AG04449 (cell line): Measurements from ENCODE around the gene MLLT1.

Source experiments
- CTCF ChIA-PET: fragments of 350-600 bp; formaldehyde crosslinking; extraction: SDS; loops from one replicate; lab custom pipeline; 2021; ENCODE audit warnings: antibody characterized with exemption; lab: Yijun Ruan, JAX
- POLR2A ChIA-PET: fragments of 400-600, 350-600 bp; formaldehyde crosslinking; extraction: SDS; loops from one replicate; lab custom pipeline; 2020; ENCODE audit warnings: antibody characterized with exemption, inconsistent platforms; lab: Yijun Ruan, JAX
- DNase-seq: peaks from one replicate; pipeline ENCODE4 v3.0.0-alpha.2; 2010; ENCODE audit warnings: low read depth, low spot score
- H3K4me3 ChIP-seq: 2 replicates; pipeline ENCODE4 v1.5.1; 2011; ENCODE audit warnings: low read depth, mild to moderate bottlenecking, control low read depth, low read length
- TF ChIP-seq, protein P1 (sequence below): IDR thresholded peaks from one replicate; pipeline ENCODE4 v1.5.1; 2011; ENCODE audit warnings: mild to moderate bottlenecking, moderate library complexity, low read length, control low read depth, inconsistent platforms; ENCODE audit not compliant: insufficient read depth; ENCODE audit errors: missing control alignments

Gene MLLT1

GRCh38 chr19:6279931-6280591 is at the start of gene MLLT1:
Gene MLLT1 (minus strand): TSS chr19:6279975. CDS start chr19:6279784, 191 bp downstream.
- H3K4me3 ChIP-seq, result peak within 1 kb of the TSS; percentile 78
- peak; percentile 74 for DNase-seq
- ChIA-PET POLR2A (no interaction called here), CTCF (interaction anchor here (0.7 to 1.0 kb wide), 4 partner anchors 8 to 152 kb away, joined by 3 read pairs; no protein-coding TSS in a partner anchor)
- TF ChIP-seq, protein P1, sequence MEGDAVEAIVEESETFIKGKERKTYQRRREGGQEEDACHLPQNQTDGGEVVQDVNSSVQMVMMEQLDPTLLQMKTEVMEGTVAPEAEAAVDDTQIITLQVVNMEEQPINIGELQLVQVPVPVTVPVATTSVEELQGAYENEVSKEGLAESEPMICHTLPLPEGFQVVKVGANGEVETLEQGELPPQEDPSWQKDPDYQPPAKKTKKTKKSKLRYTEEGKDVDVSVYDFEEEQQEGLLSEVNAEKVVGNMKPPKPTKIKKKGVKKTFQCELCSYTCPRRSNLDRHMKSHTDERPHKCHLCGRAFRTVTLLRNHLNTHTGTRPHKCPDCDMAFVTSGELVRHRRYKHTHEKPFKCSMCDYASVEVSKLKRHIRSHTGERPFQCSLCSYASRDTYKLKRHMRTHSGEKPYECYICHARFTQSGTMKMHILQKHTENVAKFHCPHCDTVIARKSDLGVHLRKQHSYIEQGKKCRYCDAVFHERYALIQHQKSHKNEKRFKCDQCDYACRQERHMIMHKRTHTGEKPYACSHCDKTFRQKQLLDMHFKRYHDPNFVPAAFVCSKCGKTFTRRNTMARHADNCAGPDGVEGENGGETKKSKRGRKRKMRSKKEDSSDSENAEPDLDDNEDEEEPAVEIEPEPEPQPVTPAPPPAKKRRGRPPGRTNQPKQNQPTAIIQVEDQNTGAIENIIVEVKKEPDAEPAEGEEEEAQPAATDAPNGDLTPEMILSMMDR, result peak; percentile 58

DNA sequence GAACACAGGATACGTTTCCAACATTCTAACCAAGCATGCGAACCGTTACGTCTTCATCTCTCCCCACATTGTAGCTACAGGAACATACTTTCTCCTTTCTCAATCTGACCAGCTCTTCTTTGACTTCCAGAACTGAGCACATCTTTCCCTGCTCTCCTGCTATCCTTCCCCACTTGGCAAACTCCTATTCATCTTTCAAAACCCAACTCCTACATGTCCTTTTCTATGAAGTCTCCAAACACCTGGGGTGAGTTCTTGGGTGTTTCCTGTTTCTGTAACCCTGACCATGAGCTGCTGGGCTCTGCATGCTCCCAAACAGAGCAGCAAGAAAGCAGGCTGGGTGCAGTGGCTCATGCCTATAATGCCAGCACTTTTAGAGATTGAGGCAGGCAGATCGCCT is 47.0 kb upstream of the MLLT1 start:
- TF ChIP-seq, protein P1, result no peak

GRCh38 chr19:6325614-6326013 is 45.8 kb upstream of the MLLT1 start:
- CTCF ChIA-PET, result no interaction called here
- POLR2A ChIA-PET, result no interaction called here
- DNase-seq, result no peak
- TF ChIP-seq, protein P1, result no peak
- H3K4me3 ChIP-seq, result no peak overlapping the region

More for the DNA sequence above, 47.0 kb upstream of the MLLT1 start:
- ChIA-PET POLR2A (no interaction called here), CTCF (no interaction called here)
- H3K4me3 ChIP-seq, result no peak overlapping the region
- DNase-seq, result no peak

GRCh38 chr19:6324757-6325156 is 45.0 kb upstream of the MLLT1 start:
- ChIA-PET CTCF (no interaction called here), POLR2A (interaction anchor here (0.7 kb wide), 1 partner anchor 54 kb away, joined by 4 read pairs; no protein-coding TSS in a partner anchor)
- no peak overlapping the region for H3K4me3 ChIP-seq
- DNase-seq, result no peak
- TF ChIP-seq, protein P1, result no peak

DNA sequence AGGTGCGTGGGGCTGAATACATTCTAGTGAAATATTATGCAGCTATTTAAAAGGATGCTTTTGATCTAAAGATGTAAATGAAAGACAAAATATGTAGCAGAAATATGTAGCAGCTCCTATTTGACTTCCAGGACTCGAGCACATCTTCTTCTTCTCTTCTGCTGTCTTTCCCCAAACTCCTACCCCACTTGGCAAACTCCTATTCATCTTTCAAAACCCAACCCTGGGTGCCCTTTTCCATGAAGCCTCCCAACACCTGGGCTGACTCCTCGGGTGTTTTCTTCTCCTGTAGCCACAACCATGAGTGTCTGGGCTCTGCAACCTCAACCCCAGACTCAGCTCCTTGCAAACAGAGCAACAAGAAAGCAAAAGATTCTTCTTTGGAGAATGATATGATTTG is 42.5 kb upstream of the MLLT1 start:
- TF ChIP-seq, protein P1, result no peak
- POLR2A ChIA-PET, result no interaction called here
- CTCF ChIA-PET, result interaction anchor here (0.9 to 1.8 kb wide), 2 partner anchors 196 to 541 kb away, joined by 3 read pairs; no protein-coding TSS in a partner anchor
- DNase-seq, result no peak
- H3K4me3 ChIP-seq, result no peak overlapping the region

DNA sequence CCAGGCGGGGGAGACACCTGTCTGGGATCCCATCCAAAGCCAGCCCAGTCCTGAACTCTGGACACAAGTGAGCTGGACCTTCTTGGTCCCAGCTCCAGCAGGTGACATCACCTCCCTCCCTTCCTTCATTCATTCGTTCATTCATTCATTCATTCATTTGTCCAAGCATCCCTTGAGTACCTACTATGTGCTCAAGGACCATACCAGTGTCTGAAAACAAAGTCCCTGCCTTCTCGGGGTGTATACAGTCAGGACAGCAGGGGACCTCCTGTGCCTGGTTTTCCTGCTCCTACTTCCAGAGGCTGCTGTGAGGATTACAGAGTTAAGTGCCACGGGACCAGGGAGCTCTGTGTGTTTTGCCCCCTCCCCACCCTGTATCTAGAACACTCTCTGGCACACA is 39.6 kb upstream of the MLLT1 start:
- TF ChIP-seq, protein P1, result no peak
- ChIA-PET POLR2A (no interaction called here), CTCF (interaction anchor here (0.6 to 1.9 kb wide), 3 partner anchors 19 to 193 kb away, joined by 3 to 5 read pairs (median 4); no protein-coding TSS in a partner anchor)
- no peak for DNase-seq
- H3K4me3 ChIP-seq, result no peak overlapping the region
